ENCODE results near the gene SCAMP1.

- TF ChIP-seq CTCF (IDR thresholded peaks at IDR 0.05; ENCODE audit: insufficient read depth, low read length, poor library complexity, severe bottlenecking), result no peak
- no peak for TF ChIP-seq EZH2phosphoT487 (conservative IDR thresholded peaks at IDR 0.05; ENCODE audit: low read length)
Measured at GRCh38 chr5:78500871-78501270, 140.5 kb downstream of the SCAMP1 start.
